Neutrophil (primary cell): ENCODE data around the gene SRBD1.

ENCODE experiments used
- H3K27ac ChIP-seq: fragments of 200-600 bp; sonication (generic); 2 replicates; pipeline ENCODE4 v1.5.1; 2016; ENCODE audit warnings: mild to moderate bottlenecking, moderate library complexity
- H3K27me3 ChIP-seq: fragments of 200-600 bp; sonication (generic); 2 replicates; pipeline ENCODE4 v1.6.0; 2016; ENCODE audit warnings: mild to moderate bottlenecking
- H3K36me3 ChIP-seq: fragments of 200-600 bp; sonication (generic); 2 replicates; pipeline ENCODE4 v1.5.1; 2017
- H3K4me1 ChIP-seq, 2 experiments: fragments of 200-600 bp in 1 of 2; sonication (generic) in 1 of 2; 1 replicate in 1 of 2; 2 replicates in 1 of 2; pipeline versions ENCODE4 v1.5.1 to v1.6.1; 2013 to 2016; ENCODE audit warnings: low read depth in 1 of 2, low read length in 1 of 2, mild to moderate bottlenecking in 1 of 2, moderate library complexity in 1 of 2; ENCODE audit not compliant: control insufficient read depth in 1 of 2, insufficient read depth in 1 of 2
- H3K4me3 ChIP-seq, 2 experiments: fragments of 200-600 bp in 1 of 2; sonication (generic) in 1 of 2; 1 replicate in 1 of 2; 2 replicates in 1 of 2; pipeline ENCODE4 v1.5.1; 2013 to 2016; ENCODE audit warnings: low read depth in 1 of 2, low read length in 1 of 2, mild to moderate bottlenecking in 1 of 2, moderate library complexity in 1 of 2
- H3K9me3 ChIP-seq: fragments of 200-600 bp; sonication (generic); 2 replicates; pipeline ENCODE4 v1.5.1; 2016
- CTCF ChIP-seq: fragments of 200-600 bp; sonication (generic); IDR thresholded peaks from 2 replicates; pipeline ENCODE4 v1.5.1; 2016; ENCODE audit warnings: antibody characterized with exemption

The SRBD1 gene

GRCh38 chr2:45390441-45390840, 220.6 kb downstream of the SRBD1 start:
- Histone ChIP-seq H3K36me3 (peaks cover 15% of the 10 kb centered on the region), H3K4me1 (no peaks in the 10 kb centered on the region), H3K27ac (no peak overlapping the region), H3K9me3 (no peaks in the 10 kb centered on the region), H3K27me3 (no peaks in the 10 kb centered on the region), H3K4me3 (no peak overlapping the region)
- no peak for TF ChIP-seq CTCF

GRCh38 chr2:45388541-45389100, 222.4 kb downstream of the SRBD1 start:
- H3K27ac ChIP-seq, result no peak overlapping the region
- H3K4me1 ChIP-seq, result no peaks in the 10 kb centered on the region
- H3K27me3 ChIP-seq, result no peaks in the 10 kb centered on the region
- no peaks in the 10 kb centered on the region for H3K9me3 ChIP-seq
- no peak for TF ChIP-seq CTCF
- H3K4me3 ChIP-seq, result no peak overlapping the region
- H3K36me3 ChIP-seq, result peaks cover 15% of the 10 kb centered on the region

- no peak for TF ChIP-seq CTCF
- no peak overlapping the region for H3K27ac ChIP-seq
- no peaks in the 10 kb centered on the region for H3K4me1 ChIP-seq
- H3K36me3 ChIP-seq, result peaks cover 6% of the 10 kb centered on the region
- H3K4me3 ChIP-seq, result no peak overlapping the region
- no peaks in the 10 kb centered on the region for H3K27me3 ChIP-seq
- no peaks in the 10 kb centered on the region for H3K9me3 ChIP-seq
Observed at GRCh38 chr2:45382744-45383143, 228.3 kb downstream of the SRBD1 start.

GRCh38 chr2:45380131-45380836, 230.8 kb downstream of the SRBD1 start:
- H3K4me3 ChIP-seq, result no peak overlapping the region
- H3K36me3 ChIP-seq, result no peaks in the 10 kb centered on the region
- no peak for TF ChIP-seq CTCF

GRCh38 chr2:45379399-45380087, 231.5 kb downstream of the SRBD1 start:
- H3K27me3 ChIP-seq, result no peaks in the 10 kb centered on the region
- TF ChIP-seq CTCF, result no peak
- no peaks in the 10 kb centered on the region for H3K36me3 ChIP-seq
- H3K4me1 ChIP-seq, result no peaks in the 10 kb centered on the region
- no peak overlapping the region for H3K4me3 ChIP-seq
- H3K9me3 ChIP-seq, result no peaks in the 10 kb centered on the region
- no peak overlapping the region for H3K27ac ChIP-seq

More at GRCh38 chr2:45380131-45380836, 230.8 kb downstream of the SRBD1 start:
- Histone ChIP-seq H3K4me1 (no peaks in the 10 kb centered on the region), H3K27ac (no peak overlapping the region), H3K9me3 (no peaks in the 10 kb centered on the region), H3K27me3 (no peaks in the 10 kb centered on the region)
